ENCODE results near the gene RITA1.
"Not testable (repeated sequence)": the region's sequence is repeated elsewhere in the genome, so short reads cannot be mapped to it uniquely, and the experiment has no call there.

Gene RITA1

DNA sequence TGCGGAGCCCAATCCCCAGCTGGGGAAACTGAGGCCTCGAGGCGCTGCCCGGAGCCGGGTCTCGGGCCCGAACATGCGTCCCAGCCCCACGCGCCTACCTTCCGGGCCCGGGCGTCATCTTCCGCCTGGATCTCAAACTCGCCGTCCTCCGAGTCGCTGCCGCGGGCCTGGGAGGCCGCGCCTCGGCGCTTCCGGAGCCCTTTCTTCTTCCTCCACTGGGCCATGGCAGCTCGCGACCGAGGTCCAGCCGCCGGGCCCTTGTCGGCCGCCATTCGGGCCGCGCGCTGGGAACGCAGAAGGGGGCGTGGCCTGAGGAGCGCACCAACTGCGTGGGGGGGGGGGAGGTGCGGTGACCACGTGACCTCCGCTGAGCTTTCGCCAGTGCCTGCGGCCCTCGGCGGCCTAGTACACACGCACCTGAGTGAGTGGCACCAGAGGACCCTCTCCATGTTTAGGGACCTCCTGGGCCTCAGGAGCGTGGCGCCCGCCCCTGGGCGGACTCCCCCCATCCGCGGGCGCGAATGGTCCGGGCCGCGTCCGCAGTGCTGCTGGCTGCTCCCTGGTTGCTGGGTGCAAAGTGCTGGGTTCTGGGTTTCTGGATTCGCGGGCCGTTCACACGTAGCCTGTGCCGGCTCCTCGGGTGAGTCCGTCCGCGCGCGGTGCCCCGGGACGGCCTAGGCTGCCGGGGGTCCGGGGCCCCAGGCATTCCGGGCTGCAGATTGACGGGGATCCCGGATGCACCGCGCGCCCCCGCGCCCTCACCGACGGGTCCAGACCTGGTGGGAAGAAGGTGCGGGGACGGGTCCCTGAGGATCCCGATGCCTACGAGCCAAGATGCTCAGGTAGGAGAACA lies at the start of gene RITA1, which contains the start of gene DDX54:
TSS of gene RITA1 (plus strand) at position 542 of the 853 bp plus-strand sequence. CDS start 1,026 bp downstream, outside the sequence.
TSS of gene DDX54 (minus strand) at position 299 of the 853 bp plus-strand sequence. CDS start at position 272, 27 bp downstream.
- DNase-seq = no peak

DNA sequence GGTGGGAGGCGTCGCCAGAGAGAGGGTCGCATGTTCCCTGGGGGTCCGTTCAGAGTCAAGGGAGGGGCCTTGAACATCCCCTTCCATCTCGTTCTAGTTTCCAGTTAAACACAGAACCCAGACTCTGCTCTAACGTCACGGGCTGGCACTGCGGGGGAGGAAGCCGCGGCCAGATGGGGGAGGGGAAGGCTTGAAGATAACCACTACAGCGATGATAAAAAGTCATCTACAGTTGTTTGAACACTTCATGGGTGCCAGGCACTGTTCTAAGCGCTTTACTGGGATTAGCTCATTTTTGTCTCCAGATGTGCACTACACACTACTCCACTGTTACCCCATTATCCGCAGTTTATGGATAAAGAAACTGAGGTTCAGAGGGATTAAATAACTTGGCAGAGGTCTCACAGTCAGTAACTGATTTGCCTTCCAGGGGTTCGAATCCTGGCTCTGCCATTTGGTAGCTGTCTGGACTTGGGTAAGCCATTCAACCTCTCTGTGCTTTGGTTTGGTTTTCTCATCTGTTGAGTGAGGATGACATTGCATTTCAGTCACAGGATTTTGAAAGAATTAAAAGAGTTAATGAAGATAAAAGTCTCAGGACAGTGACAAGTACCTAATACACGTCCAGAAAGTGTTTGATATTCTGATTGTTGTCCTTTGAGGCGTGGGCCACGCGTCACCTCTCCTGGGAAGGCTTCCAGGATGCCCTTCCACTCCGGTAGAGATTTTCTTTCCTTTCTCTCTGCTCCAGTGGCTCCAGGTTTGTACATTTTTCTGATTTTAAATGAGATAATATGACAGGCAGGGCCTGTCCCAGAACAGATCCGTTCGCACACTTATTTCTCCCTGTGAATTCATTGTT lies 49.2 kb upstream of the RITA1 start:
- DNase-seq = no peak

- DNase-seq = no peak
Observed at GRCh38 chr12:113136990-113137511, 48.5 kb upstream of the RITA1 start.

GRCh38 chr12:113137861-113138783 lies 47.4 kb upstream of the RITA1 start:
- no peak for DNase-seq

DNA sequence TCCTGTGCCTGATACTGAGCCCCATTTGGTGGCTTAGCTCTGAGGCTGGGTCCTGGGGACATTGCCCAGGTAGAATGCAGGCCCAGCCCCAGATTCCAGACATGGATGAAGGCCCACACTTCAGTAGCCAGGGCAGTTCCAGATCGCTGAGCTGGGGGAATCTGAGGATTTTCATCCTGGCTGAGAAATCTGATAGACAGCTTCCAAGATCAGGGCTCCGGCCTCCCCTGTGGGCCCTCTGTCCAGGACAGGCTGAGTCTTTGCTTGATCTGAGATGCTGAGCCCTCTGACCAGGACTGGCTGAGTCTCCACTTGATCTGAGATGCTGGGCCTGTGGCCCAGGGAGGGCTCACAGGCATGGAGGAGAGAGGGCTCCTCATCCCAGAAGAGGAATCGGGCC lies 46.7 kb upstream of the RITA1 start:
- no peak for DNase-seq

GRCh38 chr12:113140706-113141105 lies 44.8 kb upstream of the RITA1 start:
- no peak for DNase-seq

GRCh38 chr12:113141716-113142115 lies 43.8 kb upstream of the RITA1 start:
- DNase-seq = not testable (repeated sequence)

DNA sequence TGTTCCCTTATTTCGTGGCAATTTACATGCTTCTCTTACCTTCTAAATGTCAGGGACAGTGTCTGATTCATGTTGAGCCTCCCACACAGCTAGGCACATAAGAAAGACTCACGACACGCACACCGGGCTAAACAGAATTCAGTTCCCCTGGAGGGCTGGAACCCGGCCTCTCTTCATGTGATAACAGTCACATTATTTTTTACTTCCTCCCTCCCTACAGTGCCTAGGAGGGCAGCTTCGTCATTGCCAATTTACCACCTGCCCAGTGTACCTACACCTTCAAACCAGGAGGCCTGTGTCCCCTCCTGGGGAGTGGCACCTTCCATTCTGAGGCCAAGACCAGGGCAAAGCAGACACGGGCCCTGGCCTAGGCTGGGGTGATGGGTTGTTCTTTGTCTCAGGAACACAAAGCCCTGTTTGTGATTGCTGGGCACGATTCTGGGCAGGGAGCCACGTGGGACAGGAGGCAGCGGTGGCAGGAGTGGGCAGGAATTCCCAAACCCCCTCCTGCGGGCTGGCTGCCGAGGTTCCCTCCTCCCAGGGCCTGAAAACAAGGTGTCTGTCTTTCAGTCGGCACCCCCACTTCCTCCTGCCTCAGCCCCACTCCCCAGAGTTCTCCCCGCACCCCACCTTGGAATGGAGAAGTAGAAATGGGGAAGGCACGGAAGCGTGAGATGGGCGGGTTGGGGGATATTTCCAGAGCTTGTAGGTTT lies 43.2 kb upstream of the RITA1 start:
- DNase-seq = no peak

GRCh38 chr12:113142886-113143332 lies 42.6 kb upstream of the RITA1 start:
- DNase-seq = no peak

DNA sequence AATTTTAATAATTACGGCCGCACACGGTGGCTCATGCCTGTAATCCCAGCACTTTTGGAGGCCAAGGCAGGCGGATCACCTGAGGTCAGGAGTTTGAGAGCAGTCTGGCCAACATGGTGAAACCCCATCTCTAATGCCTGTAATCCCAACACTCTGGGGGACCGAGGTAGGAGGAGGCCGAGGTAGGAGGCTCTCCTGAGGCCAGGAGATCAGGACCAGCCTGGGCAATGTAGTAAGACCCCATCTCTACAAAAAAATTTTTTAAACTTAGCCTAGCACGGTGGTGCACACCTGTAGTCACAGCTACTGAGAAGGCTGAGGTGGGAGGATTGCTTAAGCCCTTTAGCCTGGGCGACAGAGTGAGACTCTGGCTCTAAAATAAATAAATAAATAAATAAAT lies 41.6 kb upstream of the RITA1 start:
- DNase-seq = no peak

DNA sequence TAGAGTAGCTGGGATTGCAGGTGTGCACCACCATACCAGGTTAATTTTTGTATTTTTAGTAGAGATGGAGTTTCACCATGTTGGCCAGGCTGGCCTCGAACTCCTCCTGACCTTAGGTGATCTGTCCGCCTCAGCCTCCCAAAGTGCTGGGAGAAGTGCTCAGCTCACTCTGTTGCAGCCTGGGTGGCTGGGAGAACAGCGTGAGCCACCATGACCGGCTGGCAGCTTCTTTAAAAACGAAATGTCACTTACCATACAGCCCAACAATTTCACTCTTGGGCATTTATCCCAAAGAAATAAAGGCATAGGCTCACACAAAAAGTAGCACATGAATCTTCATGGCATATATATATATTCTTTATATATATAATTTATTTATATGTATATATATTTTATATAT lies 40.7 kb upstream of the RITA1 start:
- no peak for DNase-seq

DNA sequence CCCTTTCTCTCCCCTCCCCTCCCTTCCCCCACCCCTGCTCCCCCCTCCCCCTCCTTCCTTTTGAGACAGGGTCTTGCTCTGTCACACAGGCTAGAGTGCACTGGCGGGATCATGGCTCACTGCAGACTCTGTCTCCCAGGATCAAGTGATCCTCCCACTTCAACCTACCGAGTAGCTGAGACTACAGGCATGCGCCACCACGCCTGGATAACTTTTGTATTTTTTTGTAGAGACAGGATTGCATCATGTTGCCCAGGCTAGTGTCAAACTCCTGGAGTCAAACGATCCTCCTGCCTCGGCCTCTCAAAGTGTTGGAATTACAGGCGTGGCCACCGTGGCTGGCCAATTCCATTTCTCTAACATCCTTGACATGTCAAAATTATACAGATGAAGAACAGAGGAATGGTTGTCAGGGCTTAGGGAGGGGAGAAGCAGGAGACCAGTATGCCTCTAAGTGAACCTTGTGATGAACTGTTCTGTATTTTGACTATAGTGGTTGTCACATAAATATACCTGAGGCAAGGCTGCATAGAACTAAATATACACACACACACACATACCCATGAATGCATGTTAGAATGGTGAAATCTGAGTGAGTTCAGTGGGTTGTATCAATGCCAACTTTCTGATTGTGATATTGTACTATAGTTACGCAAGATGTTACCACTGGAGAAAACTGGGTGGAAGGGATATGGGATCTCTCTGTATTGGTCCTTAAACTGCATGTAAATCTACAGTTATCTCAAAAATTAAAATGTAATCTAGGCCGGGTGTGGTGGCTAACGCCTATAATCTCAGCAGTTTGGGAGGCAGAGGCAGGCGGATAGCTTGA lies 39.6 kb upstream of the RITA1 start:
- DNase-seq = no peak

DNA sequence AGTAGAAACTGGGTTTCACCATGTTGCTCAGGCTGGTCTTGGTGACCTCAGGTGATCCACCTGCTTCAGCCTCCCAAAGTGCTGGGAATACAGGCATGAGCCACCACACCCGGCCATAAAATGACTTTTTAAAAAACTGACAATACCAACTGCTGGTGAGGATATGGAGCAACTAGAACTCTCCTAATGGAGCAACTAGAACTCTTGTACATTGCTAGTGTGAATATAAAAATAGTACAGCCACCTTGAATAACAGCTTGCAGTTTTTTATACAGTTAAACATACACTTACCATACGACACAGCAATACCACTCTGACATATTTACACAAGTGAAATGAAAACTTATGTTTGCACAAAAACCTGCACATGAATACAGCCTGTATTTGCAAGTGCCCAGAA lies 38.5 kb upstream of the RITA1 start:
- DNase-seq = no peak

DNA sequence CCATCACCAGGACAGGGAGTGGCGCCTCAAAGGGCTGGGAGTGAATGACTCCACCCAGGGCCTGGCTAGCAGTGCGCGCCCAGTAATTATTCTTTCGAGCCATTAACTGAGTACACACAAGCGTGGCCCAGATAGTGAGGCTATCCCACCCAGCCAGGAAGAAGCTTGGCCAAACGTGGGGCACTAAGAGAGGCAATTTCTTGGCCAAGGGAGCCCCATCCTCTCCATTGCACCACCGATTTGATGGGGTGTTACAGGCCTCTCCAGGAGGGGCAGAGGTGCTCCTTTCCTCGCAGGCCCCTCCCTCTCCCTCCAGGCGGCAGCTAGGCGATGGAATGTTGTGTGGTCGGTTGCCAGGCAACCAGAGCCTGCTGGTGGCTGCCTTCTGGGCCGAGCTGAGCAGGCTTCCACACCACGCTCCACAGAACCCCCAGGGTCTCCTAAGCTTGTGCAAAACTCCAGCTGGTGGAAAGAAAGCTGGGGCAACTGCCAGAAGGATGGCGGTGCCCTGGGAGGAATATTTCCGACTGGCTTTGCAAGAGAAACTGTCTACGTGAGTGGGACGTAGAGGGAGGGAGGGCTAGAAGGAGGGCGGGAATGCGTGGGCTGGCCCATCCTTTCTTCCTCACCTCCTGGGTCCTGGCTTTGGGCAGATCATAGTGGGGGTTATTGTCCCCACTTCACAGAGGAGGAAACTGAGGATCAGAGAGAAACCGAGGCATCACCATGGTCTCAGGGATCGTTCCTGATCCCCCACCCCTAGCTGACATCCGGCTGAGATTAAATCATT lies 36.0 kb upstream of the RITA1 start, which contains the start of gene CFAP73:
TSS of gene CFAP73 (plus strand) at position 364 of the 790 bp plus-strand sequence. CDS start at position 498, 134 bp downstream.
- no peak for DNase-seq

DNA sequence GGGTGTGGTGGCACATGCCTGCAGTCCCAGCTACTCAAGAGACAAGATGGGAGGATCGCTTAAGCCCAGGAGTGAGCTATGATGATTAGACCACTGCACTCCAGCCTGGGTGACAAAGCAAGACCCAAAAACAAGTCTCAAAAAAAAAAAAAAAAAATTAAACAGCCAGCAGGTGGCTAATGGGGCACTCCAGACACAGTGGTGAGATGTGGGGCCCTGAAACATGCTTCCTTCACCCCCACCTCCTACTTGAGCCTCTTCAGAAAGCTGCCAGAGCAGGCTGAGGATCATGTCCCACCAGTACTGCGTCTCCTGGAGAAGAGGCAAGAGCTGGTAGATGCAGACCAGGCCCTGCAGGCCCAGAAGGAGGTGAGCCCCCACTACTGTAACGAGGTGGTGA lies 33.9 kb upstream of the RITA1 start:
- DNase-seq = no peak

GRCh38 chr12:113152196-113152834 lies 33.2 kb upstream of the RITA1 start:
- no peak for DNase-seq

- DNase-seq = no peak
Observed at GRCh38 chr12:113152835-113153814, 32.4 kb upstream of the RITA1 start.

Measured in NCI-H187 treated with DMSO at 0.1 percent for 48 hours (cell line).